ENCODE measurements around the gene ZNF653.

ZNF653 gene, protein sequence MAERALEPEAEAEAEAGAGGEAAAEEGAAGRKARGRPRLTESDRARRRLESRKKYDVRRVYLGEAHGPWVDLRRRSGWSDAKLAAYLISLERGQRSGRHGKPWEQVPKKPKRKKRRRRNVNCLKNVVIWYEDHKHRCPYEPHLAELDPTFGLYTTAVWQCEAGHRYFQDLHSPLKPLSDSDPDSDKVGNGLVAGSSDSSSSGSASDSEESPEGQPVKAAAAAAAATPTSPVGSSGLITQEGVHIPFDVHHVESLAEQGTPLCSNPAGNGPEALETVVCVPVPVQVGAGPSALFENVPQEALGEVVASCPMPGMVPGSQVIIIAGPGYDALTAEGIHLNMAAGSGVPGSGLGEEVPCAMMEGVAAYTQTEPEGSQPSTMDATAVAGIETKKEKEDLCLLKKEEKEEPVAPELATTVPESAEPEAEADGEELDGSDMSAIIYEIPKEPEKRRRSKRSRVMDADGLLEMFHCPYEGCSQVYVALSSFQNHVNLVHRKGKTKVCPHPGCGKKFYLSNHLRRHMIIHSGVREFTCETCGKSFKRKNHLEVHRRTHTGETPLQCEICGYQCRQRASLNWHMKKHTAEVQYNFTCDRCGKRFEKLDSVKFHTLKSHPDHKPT

DNA sequence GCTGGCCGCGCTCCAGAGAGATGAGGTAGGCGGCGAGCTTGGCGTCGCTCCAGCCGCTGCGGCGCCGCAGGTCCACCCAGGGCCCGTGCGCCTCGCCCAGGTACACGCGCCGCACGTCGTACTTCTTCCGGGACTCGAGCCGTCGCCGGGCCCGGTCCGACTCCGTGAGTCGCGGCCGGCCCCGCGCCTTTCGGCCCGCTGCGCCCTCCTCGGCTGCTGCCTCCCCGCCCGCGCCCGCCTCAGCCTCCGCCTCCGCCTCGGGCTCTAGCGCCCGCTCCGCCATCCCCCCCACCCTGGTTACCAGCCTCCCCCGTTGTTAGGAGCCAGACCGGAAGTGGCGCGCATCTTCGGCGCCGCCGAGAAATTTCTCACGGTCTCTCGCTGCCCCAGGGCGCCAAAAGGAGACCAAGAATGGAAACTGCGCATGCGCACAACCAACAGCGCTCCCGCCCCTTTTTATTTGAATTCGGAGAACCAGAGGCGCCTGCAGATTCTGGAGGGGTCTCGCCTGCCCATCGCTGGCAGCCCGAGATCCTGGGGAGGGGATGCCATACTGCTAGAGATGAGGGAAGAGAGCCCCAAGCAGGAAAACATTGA is at the start of gene ZNF653:
TSS of gene ZNF653 (minus strand) at position 336 of the 597 bp plus-strand sequence. CDS start at position 283, 53 bp downstream.
- DNase-seq, result peak; percentile 98

DNA sequence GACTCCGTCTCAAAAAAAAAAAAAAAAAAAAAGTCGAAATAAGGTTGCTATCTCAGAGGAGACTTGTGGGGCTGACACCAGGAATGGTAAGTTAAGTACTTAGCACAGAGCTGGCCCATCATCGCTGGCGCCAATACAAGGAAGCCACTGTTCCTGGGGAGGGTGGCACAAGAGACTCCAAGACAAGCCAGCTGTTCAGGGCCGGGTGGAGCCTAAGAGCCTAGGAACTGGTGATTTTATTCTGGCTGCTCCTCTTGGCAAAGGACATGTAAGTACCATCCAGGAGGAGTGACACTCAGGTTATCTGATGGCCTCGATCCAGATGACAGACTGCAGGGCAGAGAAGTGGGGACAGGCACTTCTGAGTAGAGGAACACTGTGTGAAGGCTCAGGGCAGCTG is 49.6 kb upstream of the ZNF653 start:
- DNase-seq, result no peak

DNA sequence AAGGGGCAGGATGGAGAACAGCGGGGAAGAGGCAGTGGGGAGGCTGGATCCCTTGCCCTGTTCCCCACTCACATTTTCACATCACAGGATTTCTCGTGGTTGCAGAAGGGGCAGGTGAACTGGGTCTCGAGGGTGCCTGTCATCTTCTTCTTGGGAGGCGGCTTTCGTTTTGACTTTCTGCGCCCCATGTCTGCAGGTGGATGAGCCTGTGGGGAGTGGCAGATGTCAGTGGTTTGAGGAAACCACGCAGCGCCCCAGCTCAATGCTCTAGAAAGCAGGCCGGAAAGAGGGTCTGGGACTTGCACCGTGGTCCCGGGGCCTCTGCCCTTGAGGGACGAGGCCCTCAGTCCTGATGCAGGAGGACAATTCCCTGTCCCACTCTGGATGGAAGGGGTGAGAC is 48.5 kb upstream of the ZNF653 start:
- DNase-seq, result no peak

DNA sequence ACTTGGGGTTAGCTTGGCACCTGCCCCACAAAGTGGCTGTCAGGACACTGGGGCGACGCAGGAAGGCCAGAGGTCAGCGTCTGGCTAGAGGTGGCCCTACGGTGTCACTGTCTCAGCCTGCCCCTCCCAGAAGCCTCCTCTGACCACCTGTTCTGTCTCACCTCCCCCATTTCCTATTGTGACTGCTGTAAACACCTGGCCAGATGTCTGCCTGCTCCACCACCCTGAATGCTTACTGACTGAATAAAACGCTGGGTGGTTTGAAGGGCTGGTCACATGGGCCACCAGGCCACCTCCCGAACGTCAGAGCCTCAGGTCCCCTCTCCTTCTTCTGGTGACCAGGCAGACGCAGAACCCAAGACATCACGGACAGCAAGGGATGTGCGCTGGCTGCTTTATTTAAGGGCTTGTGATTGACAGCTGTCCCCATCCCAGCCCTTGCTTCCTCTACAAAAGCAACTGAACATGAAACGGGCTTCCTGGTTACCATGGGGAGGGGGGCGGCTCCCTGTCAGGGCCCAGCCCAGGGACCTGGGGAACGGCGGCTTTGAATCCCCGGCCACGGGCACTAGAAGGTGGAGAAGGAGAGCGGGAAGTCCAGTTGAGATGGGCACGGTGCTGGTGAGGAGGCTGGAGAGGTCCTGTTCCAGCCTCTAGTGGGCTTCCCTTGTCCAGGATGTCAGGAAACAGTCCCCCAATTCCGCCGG is 47.2 kb upstream of the ZNF653 start:
- no peak for DNase-seq

DNA sequence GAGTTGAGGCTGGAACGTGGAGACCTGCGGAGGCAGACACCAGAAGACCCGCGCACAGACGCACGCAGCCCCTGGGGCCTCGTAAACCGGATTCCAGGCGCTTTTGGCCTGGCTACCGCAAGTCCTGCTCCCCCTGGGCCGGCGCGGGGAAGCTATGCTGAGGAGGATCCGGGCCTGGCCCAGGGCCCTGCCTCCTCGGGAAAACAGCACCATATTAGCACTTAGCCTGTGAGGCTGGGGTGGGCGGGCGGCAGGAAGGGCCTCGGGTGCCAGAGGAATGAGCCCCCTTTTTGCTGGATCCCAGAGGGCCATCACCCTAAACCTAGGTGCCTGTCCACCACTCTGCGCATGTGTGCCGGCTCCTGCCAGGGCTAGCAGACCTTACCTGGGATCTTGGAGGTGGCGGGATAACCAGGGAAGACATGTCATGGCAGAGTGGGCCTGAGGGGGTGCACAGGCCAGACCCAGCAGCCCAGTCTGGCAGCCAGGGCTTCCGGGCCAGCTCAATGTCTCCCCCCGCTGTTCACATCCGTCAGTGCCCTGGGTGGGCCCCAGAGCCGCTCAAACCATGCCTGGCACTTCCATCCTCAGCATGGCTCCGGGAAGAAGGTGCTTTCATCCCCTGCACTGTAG is 46.1 kb upstream of the ZNF653 start:
- DNase-seq, result no peak

DNA sequence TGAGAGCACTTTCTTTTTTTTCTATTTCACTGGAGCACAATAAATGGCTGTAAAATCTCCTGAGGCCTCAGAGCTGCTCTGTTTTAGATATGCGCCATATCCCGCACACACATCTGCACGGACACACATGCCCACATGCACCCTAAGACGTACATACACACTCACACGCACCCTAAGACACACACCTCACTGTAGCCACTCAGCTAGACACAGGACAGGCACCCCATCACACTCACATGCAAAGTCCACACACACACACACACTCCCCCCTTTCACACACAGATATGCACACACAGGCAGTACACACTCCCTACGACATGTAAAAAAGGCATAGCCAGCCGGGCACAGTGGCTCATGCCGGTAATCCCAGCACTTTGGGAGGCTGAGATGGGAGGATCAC is 44.6 kb upstream of the ZNF653 start:
- no peak for DNase-seq

DNA sequence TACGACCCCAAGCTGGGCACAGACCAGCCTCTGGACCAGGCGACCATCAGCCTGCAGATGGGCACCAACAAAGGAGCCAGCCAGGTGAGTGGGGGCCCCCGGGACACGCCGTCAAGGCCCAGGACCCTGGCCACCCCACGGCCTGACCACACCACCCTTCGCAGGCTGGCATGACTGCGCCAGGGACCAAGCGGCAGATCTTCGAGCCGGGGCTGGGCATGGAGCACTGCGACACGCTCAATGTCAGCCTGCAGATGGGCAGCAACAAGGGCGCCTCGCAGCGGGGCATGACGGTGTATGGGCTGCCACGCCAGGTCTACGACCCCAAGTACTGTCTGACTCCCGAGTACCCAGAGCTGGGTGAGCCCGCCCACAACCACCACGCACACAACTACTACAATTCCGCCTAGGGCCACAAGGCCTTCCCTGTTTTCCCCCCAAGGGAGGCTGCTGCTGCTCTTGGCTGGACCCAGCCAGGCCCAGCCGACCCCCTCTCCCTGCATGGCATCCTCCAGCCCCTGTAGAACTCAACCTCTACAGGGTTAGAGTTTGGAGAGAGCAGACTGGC is 43.8 kb upstream of the ZNF653 start:
- no peak for DNase-seq

DNA sequence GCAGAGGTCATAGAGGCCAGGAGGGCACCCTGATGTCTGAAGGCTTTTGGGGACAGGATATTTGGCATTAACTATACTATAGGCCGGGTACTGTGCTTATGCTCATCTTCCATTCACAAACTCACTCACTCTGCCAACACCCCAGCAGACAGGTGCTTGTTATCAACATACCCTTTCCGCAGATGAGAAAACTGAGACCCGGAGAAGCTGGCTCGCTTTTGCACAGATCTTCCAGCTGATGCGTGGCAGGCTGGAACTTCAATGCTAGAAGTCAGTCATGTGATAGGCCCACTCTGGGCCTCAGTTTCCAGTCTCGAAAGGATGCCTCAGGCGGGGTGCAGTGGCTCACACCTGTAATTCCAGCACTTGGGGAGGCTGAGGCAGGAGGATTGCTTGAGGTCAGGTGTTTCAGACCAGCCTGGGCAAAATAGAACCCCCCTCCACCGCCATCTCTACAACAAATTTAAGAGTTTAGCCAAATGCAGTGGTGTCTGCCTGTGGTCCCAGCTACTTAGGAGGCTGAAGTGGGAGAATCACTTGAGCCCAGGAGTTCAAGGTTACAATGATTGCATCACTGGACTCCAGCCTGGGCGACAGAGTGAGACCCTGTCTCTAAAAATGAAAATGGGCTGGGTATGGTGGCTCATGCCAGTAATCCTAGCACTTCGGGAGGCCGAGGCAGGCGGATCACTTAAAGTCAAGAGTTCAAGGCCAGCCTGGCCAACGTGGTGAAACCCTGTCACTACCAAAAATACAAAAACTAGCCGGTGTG is 42.5 kb upstream of the ZNF653 start:
- DNase-seq, result no peak

DNA sequence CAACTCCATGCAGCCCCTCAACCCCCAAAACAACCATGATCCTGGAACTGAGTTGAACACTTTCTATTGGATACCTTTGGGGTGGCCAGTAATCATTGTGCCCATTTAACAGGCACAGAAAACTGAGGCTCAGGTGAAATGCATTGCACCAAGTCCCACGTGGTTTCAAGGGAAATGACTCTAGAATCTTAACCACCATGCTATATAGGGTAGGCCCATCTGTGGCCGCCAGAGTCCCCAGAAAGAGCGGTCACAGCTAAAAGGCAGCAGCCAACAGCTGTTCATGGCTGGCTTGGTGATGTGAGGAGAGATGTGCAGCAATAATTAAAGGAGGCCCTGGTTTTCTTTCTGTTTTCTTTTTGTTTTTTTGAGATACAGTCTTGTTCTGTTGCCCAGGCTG is 35.6 kb upstream of the ZNF653 start:
- DNase-seq, result peak; percentile 72

DNA sequence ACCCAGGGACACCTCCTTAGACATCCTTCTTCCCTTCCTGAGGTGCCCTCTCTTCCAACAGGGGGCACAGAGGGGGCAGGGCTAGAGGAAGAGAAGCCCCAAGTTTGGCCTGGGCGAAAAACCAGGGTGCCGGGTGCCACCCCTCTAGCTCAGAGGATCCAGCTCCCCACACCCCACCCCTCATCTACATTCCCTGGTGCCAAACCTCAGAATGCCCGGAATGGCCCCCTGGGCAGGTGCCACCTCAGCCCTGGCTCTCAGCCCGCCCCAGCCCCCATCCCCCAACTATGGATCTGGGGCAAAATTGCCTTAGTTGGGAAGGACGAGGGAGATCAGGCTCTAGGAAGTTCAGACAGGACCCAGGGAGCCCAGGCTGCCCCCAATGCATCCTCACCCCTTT is 35.0 kb upstream of the ZNF653 start:
- DNase-seq, result no peak

DNA sequence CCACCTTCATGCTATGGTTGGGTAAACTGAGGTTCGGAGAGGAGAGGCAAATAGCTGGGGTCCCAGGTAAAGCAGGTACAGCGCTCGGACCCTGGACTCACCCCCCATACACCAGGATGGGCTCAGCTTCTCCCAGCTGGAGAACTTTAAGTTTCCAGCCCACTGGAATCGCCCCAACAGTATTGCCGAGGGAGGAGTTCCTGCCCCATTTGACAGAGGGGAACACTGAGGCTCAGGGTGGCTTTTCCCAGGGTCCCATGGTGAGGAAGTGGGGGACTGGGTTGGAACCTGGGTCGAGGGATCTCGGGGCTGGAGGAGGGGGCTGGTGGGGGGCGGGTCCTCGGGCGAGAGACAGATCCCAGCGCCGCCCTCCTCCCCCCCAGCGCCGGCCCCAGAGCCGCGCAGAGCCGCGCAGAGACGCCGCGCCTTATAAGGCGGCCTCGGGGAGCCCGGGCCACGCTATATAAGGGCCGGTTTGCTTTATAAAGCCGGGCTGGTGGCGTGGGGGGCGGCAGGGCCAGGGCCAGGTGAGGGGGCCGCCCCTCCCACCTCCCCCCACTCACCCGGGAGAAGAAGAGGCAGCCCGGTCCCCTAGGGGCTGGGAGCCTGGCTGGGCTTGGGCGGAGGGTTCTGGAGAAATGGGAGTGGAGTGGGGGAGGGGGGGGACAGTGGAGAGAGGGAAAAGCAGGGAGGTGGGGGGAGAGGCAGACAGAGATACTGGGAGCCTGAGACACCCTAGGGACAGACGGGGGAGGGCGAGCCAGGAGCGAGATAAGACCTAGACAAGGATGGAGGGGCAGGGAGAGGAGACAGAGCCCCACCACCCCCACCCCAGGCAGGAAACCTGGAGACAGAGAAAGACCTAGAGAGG is 34.1 kb upstream of the ZNF653 start:
- no peak for DNase-seq

DNA sequence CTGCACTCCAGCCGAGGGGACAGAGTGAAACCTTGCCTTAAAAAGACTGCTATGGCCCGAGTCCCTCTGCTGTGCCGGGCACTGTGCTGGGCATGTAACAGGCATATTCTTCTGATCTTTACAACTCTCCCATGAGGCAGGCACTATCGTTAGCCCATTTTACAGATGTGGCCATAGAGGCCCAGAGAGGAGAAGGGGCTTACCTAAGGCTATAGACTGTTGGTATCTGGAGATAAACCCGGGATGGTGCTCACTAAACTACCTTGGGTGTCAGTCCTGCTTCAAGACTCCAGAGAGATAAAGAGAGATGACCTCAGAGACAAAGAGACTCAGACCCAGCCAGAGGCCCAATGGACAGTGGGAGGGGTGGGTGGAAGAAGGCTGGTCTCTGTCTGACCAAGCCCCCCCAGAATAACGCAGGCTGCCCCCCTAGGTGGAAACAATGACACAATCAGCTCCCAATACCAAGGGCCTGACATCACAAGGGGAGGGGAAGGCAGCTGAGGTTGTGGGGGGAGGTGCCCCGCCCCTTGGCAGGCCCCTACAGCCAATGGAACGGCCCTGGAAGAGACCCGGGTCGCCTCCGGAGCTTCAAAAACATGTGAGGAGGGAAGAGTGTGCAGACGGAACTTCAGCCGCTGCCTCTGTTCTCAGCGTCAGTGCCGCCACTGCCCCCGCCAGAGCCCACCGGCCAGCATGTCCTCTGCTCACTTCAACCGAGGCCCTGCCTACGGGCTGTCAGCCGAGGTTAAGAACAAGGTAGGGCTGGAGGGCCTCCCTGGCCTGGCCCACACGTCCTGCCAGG is 32.8 kb upstream of the ZNF653 start, which contains the start of gene CNN1:
TSS of gene CNN1 (plus strand) at position 620 of the 805 bp plus-strand sequence. CDS start at position 697, 77 bp downstream.
- no peak for DNase-seq

DNA sequence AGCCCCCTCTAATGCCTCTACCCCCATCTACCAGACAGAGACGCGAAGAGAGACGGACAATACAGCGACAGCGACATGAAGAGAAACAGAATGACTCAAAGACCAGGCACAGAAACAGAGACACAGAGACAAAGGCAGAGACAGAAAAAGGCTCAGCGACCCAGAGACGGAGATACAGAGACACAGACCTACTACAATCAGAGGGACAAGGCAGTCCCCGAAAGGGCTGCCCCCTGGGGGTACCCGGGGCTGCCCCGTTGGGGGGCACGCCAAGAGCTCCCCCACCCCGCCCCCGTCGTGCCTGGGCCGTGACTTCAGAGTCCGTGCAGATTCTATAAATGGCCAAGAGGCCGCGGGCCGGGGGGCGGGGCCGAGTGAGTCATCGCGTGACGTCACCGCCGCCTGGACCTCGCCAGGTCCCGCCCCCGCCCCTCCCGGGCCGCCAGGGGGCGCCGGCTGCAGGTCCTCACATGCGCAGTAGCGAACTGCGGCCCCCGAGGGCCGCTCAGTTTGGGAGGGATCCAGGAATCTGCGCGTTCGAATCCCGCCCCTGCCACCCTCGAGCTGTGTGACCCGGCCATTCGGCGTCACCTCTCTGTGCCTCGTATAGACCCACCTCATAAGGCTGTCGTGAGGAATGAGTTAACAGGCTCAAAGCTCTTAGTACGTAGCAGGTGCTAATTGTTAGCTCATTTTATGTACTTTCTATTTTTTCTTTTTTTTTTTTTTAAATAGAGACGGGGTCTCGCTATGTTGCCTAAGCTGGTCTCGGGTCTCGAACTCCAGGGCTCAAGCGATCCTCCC is 30.4 kb upstream of the ZNF653 start:
- peak; percentile 93 for DNase-seq

DNA sequence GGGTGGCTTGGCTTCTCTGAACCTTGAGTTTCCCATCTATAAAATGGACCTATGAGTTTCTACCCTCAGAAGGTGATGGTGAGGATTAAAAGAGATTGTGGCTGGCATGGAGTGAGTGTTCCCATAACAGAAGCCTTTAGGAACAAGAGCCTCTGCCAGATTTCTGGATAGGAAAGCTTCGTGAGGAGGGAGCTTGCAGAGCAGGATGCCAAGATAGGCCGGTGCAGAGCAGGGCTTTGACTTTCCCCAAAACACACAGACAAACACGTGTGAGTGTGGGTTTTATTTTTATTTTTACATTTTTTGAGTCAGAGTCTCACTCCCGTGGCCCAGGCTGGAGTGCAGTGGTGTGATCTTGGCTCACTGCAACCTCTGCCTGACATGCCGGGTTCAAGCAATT is 29.3 kb upstream of the ZNF653 start:
- DNase-seq, result no peak

DNA sequence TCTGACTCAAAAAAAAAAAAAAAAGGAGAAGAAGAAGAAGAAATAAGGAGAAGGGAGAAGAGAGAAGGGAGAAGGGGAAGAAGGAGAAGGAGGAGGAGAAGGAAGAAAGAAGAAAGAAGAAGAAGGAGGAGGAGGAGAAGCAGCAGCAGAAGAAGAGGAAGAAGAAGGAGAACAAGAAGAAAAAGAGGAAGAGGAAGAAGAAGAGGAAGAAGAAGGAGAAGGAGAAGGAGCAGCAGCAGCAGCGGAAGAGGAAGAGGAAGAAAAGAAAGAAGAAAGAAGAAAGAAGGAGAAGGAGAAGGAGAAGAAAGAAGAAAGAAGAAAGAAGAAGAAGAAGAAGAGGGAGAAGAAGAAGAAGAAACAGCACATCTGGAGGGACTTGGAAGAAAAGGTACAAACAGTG is 28.9 kb upstream of the ZNF653 start:
- no peak for DNase-seq

DNA sequence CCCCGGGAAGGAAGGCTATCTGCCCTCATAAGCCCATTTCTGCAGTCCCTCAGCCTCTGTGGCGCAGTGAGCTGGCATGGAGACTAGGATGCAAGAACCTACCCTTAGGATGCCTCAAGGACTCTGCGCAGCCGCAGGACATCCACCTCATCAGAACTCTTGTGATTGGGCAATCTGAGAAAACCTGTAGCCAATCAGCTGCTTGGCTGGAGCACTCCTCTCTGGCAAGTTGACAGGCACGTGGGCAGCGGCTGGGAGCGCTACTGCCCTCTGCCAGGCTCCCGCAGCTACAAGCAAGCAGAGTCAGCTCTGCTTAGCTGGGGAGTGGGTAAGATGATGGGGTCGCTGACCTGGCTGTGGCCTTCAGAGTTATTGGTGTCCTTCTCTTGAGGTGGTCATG is 24.8 kb upstream of the ZNF653 start:
- DNase-seq, result peak; percentile 80

DNA sequence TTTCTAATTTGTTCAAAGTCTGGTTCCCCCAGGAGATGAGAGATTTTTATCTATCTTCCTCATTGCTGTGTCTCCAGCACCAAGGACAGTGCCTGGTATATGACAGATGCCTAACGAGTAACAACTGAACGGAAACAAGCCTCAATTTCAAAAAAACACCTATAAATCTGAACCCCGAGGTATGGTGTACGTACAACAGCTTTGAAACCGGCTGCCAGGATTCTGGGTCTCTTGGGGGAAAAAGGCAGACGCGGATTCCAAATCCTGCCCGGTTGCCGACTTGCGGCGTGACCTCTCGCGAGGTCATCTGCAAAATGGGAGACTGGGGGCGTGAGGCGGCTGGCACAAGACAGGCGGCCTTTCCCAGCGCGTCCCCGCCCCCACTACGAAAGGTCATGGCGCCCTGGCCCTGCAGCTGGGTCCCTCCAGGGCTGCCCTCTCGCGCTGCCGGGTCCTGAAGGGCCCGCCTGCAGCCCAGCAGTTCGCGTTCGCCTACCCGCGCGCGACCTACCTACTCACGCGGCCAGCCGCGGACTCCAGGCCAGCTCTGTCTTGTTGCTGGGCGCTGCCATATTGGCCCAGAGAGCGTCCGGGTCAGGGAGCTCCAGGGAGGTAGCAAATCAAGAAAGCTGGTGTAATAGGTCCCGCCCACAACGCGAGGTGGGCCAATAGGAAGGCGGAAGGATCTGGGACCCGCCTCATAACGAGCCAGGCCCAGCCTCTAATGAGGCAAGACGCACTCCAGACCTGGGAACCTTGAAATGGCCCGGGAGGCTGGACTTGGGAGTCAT is 23.1 kb upstream of the ZNF653 start, which contains the start of gene ECSIT:
TSS of gene ECSIT (minus strand) at position 584 of the 791 bp plus-strand sequence. CDS start 9,964 bp downstream, outside the sequence.
- peak; percentile 98 for DNase-seq

DNA sequence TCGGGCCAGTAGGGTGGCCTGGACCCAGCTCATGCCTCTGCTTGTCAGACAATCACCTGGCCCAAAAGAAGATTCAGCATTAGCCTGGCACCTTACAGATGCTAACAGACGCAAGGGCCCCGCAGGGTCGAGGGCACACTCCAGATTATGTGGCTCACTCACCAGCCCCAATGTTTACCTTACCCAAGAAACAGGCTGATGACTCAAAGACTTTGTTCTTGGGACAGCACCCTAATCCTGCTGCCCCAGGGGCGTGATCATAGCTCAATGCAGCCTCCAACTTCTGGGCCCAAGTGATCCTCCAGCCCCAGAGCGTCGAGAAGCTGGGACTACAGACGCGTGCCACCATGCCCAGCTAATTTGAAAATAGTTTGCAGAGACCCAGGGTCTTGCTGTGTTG is 13.5 kb upstream of the ZNF653 start:
- no peak for DNase-seq
